ENCODE results near the gene BAG1. TPM values are rescaled to one million over a fixed set of nuclear protein-coding genes. Genes with fewer than 3 reads are reported as not detected.

BAG1 gene
- total RNA-seq, 4 donors from 2014 or later = 128 to 165 (median 139) TPM

DNA sequence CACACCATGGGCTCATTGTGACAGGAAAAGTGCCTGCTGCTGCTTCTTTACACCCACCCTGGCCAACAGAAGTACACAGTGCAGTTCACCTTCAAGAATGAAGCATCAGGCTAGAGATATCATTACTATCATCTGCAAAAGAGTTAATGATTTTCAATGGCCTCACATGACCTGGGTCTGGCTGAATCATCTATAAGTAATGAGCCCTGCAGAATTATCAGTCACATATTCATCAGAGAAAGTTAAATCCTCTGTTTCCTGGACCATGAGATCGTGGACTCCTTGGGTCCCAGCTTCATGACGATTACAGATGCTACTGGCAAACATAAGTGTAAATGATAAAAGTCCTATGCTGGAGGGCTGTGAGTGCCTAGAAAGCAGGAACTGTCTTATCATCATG lies 8.3 kb downstream of the BAG1 start:
- Histone ChIP-seq H3K36me3 (peaks cover 9 to 99% of the 10 kb centered on the region in 2 donors), H3K4me1 (no peaks in the 10 kb centered on the region), H3K27me3 (no peaks in the 10 kb centered on the region), H3K27ac (no peak overlapping the region), H3K9me3 (no peaks in the 10 kb centered on the region), H3K4me3 (no peak overlapping the region)
- WGBS, 2 donors (ENCODE audit: low coverage in 1 of 2) = 73 to 88% methylated on average over 2 of the region's 2 CpGs
- TF ChIP-seq, protein P1, sequence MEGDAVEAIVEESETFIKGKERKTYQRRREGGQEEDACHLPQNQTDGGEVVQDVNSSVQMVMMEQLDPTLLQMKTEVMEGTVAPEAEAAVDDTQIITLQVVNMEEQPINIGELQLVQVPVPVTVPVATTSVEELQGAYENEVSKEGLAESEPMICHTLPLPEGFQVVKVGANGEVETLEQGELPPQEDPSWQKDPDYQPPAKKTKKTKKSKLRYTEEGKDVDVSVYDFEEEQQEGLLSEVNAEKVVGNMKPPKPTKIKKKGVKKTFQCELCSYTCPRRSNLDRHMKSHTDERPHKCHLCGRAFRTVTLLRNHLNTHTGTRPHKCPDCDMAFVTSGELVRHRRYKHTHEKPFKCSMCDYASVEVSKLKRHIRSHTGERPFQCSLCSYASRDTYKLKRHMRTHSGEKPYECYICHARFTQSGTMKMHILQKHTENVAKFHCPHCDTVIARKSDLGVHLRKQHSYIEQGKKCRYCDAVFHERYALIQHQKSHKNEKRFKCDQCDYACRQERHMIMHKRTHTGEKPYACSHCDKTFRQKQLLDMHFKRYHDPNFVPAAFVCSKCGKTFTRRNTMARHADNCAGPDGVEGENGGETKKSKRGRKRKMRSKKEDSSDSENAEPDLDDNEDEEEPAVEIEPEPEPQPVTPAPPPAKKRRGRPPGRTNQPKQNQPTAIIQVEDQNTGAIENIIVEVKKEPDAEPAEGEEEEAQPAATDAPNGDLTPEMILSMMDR (IDR thresholded peaks at IDR 0.05) = no peak
- TF ChIP-seq EP300 (IDR thresholded peaks at IDR 0.05) (no peak), POLR2AphosphoS5 (IDR thresholded peaks at IDR 0.05) (no peak), POLR2A (IDR thresholded peaks at IDR 0.05) (no peak)
- no peak for ATAC-seq

- Histone ChIP-seq H3K27me3 (no peaks in the 10 kb centered on the region), H3K4me3 (no peak overlapping the region), H3K4me1 (no peaks in the 10 kb centered on the region), H3K36me3 (peaks cover 9 to 99% of the 10 kb centered on the region in 2 donors), H3K27ac (no peak overlapping the region), H3K9me3 (no peaks in the 10 kb centered on the region)
- no peak for ATAC-seq
- TF ChIP-seq POLR2AphosphoS5 (IDR thresholded peaks at IDR 0.05) = no peak
- no peak for TF ChIP-seq POLR2A (IDR thresholded peaks at IDR 0.05)
- TF ChIP-seq EP300 (IDR thresholded peaks at IDR 0.05) = no peak
- TF ChIP-seq, protein P1 (IDR thresholded peaks at IDR 0.05) = no peak
- 80 to 94% methylated on average over 2 to 4 of the region's 4 CpGs for WGBS, 2 donors (ENCODE audit: low coverage in 1 of 2)
Observed at GRCh38 chr9:33255471-33255870, 9.0 kb downstream of the BAG1 start.

- H3K4me3 ChIP-seq = no peak overlapping the region
- no peaks in the 10 kb centered on the region for H3K9me3 ChIP-seq
- WGBS, 2 donors (ENCODE audit: low coverage in 1 of 2) = 88 to 96% methylated on average over 4 to 7 of the region's 8 CpGs
- no peaks in the 10 kb centered on the region for H3K27me3 ChIP-seq
- no peak overlapping the region for H3K27ac ChIP-seq
- H3K4me1 ChIP-seq = no peaks in the 10 kb centered on the region
- peaks cover 9 to 98% of the 10 kb centered on the region in 2 donors for H3K36me3 ChIP-seq
- ATAC-seq = no peak
- TF ChIP-seq, protein P1 (IDR thresholded peaks at IDR 0.05) = no peak
- TF ChIP-seq EP300 (IDR thresholded peaks at IDR 0.05) (no peak), POLR2AphosphoS5 (IDR thresholded peaks at IDR 0.05) (no peak)
Observed at GRCh38 chr9:33255014-33255413, 9.5 kb downstream of the BAG1 start.

DNA sequence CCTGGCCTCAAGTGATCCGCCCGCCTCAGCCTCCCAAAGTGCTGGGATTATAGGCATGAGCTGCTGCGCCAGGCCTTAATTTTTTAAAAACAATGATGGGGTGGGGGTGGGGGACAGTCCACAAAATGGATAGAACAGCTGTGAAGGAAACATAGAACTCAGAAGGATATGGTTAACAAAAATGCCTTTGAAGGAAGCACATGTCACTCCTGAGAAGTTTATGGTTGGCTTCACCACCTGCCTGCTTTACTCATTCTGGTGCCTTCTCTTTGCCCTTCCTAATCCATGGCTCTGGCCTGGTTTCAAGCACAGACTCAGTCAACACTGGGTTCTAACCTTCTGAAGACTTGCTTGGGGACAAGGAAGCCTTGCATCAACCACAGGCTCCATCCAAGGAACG lies 10.3 kb downstream of the BAG1 start:
- H3K27me3 ChIP-seq = no peaks in the 10 kb centered on the region
- peaks cover 9 to 96% of the 10 kb centered on the region in 2 donors for H3K36me3 ChIP-seq
- no peak overlapping the region for H3K4me3 ChIP-seq
- H3K9me3 ChIP-seq = no peaks in the 10 kb centered on the region
- TF ChIP-seq POLR2AphosphoS5 (IDR thresholded peaks at IDR 0.05) = no peak
- TF ChIP-seq EP300 (IDR thresholded peaks at IDR 0.05) = no peak
- no peak for TF ChIP-seq POLR2A (IDR thresholded peaks at IDR 0.05)
- TF ChIP-seq, protein P1 (IDR thresholded peaks at IDR 0.05) = no peak
- no peaks in the 10 kb centered on the region for H3K4me1 ChIP-seq
- ATAC-seq = no peak
- H3K27ac ChIP-seq = no peak overlapping the region
- WGBS, 2 donors (ENCODE audit: low coverage in 1 of 2) = no CpG with 5 or more reads among the region's 4 CpGs

DNA sequence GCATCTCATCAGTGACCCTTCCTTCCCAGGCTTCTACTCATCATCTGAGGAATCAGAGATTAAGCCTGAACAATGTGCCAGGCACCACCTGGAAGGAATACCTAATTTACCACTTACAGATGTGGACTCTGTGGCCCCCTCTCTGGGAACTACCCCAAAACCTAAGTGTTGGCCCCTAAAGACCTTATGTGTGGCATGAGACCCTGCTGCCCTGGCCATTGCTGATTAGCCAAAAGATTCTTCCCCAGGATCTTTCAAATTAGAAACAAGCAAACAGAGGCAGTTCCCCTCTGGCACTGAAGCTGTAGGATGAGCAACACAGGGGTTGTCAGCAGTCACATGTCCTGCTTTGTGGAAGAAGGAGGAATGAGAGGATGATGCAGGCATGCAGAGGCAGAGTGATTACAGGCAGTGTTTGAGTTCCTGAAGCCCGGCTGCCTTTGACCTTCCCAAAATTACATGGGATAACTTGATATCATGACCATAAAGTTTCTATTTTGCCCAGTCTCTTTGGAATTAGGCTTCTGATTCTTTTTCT lies 14.0 kb downstream of the BAG1 start:
- Histone ChIP-seq H3K4me3 (no peak overlapping the region), H3K4me1 (no peaks in the 10 kb centered on the region), H3K36me3 (peaks cover 0 to 73% of the 10 kb centered on the region in 2 donors), H3K27me3 (no peaks in the 10 kb centered on the region), H3K27ac (no peak overlapping the region), H3K9me3 (no peaks in the 10 kb centered on the region)
- TF ChIP-seq POLR2A (IDR thresholded peaks at IDR 0.05) (no peak), EP300 (IDR thresholded peaks at IDR 0.05) (no peak), POLR2AphosphoS5 (IDR thresholded peaks at IDR 0.05) (no peak)
- TF ChIP-seq, protein P1 (IDR thresholded peaks at IDR 0.05) = no peak
- no peak for ATAC-seq
- 78% methylated on average over 1 of the region's 1 CpG; no CpG with 5 or more reads in 1 of the 2 donors for WGBS, 2 donors (ENCODE audit: low coverage in 1 of 2)

Data from gastroesophageal sphincter (tissue), 4 donors.